Peyer's patch (tissue), 4 donors: Measurements from ENCODE around the gene PIMREG. TPM values are rescaled to one million over a fixed set of nuclear protein-coding genes. Genes with fewer than 3 reads are reported as not detected.

ENCODE experiments used
- DNase-seq, 3 donors: peaks; one replicate each; pipeline ENCODE4 v3.0.0-alpha.2; 2017 to 2019
- H3K27ac ChIP-seq, 4 donors: fragments of 200-600 bp; sonication (generic); one replicate each; pipeline ENCODE4 v1.5.1; 2016 to 2019
- H3K27me3 ChIP-seq, 2 donors: fragments of 200-600 bp; sonication (generic); one replicate each; pipeline ENCODE4 v1.5.1; 2019
- H3K36me3 ChIP-seq, 3 donors: fragments of 200-600 bp; sonication (generic); one replicate each; pipeline ENCODE4 v1.5.1; 2016 to 2019
- H3K4me1 ChIP-seq, 4 donors: fragments of 200-600 bp; sonication (generic); one replicate each; pipeline ENCODE4 v1.5.1; 2016 to 2019
- H3K4me3 ChIP-seq, 4 donors: fragments of 200-600 bp; sonication (generic); 1 replicate in 3 of 4; 2 replicates in 1 of 4; pipeline ENCODE4 v1.5.1; 2016 to 2019; ENCODE audit warnings: mild to moderate bottlenecking in 1 of 4
- H3K9me3 ChIP-seq, 4 donors: fragments of 200-600 bp; sonication (generic); one replicate each; pipeline ENCODE4 v1.5.1; 2016 to 2019; ENCODE audit warnings: mild to moderate bottlenecking in 1 of 4
- POLR2A ChIP-seq, 2 donors: fragments of 450-650 bp; IDR thresholded peaks; one replicate each; pipeline ENCODE4 v1.5.1; 2017; ENCODE audit warnings: antibody characterized with exemption in 2 of 2, mild to moderate bottlenecking in 2 of 2, moderate library complexity in 2 of 2
- total RNA-seq, 4 donors: library from RNA; depleted of rRNA; stranded (reverse); fragments of >200 nt; gene quantifications; one replicate each; pipeline ENCODE4 v1.1.0, GENCODE V29; 2016
- TF ChIP-seq, protein P1 (sequence below), 6 experiments: fragments of 450-650 bp in 4 of 6; fragments of 200-600 bp in 2 of 6; sonication (generic) in 1 of 6; IDR thresholded peaks; one replicate each; pipeline ENCODE4 v1.5.1; 2017 to 2019; ENCODE audit warnings: antibody characterized with exemption in 6 of 6, mild to moderate bottlenecking in 3 of 6, moderate library complexity in 1 of 6

The PIMREG gene, protein sequence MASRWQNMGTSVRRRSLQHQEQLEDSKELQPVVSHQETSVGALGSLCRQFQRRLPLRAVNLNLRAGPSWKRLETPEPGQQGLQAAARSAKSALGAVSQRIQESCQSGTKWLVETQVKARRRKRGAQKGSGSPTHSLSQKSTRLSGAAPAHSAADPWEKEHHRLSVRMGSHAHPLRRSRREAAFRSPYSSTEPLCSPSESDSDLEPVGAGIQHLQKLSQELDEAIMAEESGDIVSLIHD
- 1 to 10 TPM in 3 of 4 donors, under 1 TPM in 1; 0.67 to 9.8 (median 7.2) TPM for total RNA-seq

DNA sequence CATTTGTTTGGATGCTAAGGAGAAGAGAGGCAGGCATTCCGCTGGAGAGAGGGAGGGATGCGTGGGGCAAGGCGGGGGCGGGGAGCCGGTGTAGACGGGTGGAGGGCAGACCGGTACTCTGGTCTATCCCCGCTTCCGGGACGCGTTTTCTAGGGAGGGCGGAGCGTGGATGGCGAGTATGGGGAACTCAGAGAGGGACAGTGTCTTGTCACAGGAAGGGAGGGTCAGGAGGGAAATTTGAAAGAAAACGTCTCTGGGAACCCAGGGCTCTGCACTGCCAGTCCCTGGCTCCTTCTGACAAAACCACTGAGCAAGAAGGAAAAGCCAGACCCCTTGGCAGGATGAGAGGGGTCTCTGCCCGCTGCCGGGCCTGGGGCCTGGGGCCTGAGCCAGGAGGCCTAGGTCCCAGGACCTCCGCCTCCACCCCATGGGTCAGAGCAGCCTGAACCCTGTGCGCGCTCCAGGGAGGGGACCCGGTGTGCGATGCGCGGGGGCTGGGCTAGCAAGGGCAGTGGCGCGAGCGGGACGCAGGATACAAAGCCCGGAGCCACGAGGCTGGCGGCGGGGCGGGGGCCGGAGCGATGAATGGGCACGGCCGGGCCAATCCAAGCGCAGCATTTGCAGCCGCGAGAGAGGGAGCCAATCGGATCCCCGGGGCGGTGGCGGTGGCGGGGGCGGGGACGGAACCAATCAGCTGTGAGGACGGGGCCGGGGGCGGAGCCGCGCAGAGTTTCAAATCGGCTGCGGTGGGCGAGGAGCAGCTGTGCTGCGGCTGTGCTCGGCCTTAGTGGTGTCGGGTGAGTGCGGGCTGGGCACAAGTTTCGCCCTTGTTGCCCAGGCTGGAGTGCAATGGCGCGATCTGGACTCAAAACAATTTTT is at the start of gene PIMREG:
TSS of gene PIMREG (plus strand) at position 764 of the 879 bp plus-strand sequence. CDS start 656 bp downstream, outside the sequence.
- Histone ChIP-seq H3K9me3 (no peaks in the 10 kb centered on the region), H3K27ac (peak within 1 kb of the TSS in 3 of 4 donors; percentile 25 to 51 (median 48)), H3K4me1 (peaks cover 0 to 16% (median 0%) of the 10 kb centered on the region in 4 donors), H3K4me3 (peak within 1 kb of the TSS; percentile 40 to 65 (median 59)), H3K27me3 (no peaks in the 10 kb centered on the region), H3K36me3 (no peaks in the 10 kb centered on the region)
- peak; percentile 89 to 96 (median 96) for DNase-seq
- TF ChIP-seq POLR2A (IDR thresholded peaks at IDR 0.05): no peak
- TF ChIP-seq, protein P1, sequence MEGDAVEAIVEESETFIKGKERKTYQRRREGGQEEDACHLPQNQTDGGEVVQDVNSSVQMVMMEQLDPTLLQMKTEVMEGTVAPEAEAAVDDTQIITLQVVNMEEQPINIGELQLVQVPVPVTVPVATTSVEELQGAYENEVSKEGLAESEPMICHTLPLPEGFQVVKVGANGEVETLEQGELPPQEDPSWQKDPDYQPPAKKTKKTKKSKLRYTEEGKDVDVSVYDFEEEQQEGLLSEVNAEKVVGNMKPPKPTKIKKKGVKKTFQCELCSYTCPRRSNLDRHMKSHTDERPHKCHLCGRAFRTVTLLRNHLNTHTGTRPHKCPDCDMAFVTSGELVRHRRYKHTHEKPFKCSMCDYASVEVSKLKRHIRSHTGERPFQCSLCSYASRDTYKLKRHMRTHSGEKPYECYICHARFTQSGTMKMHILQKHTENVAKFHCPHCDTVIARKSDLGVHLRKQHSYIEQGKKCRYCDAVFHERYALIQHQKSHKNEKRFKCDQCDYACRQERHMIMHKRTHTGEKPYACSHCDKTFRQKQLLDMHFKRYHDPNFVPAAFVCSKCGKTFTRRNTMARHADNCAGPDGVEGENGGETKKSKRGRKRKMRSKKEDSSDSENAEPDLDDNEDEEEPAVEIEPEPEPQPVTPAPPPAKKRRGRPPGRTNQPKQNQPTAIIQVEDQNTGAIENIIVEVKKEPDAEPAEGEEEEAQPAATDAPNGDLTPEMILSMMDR (IDR thresholded peaks at IDR 0.05): no peak

DNA sequence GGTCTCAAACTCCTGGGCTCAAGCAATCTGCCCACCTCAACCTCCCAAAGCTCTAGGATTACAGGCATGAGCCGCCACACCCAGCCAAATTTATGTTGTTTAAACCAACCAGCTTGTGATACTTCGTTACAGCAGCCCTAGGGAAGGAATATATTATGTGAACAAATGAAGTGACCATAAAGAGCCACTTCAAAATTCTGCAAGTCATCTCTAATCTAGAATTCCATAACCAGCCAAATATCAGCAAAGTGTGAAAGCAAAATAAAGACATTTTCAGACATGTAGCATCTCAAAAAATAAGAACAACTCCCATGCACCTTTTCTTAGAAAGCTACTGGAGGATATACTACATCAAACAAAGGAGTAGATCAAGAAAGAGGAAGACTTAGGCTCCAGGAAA is 45.3 kb upstream of the PIMREG start:
- Histone ChIP-seq H3K36me3 (no peaks in the 10 kb centered on the region), H3K4me1 (no peaks in the 10 kb centered on the region), H3K27ac (no peak overlapping the region), H3K27me3 (no peaks in the 10 kb centered on the region), H3K9me3 (no peaks in the 10 kb centered on the region), H3K4me3 (no peak overlapping the region)
- TF ChIP-seq, protein P1 (IDR thresholded peaks at IDR 0.05): no peak
- no peak for TF ChIP-seq POLR2A (IDR thresholded peaks at IDR 0.05)
- no peak for DNase-seq

DNA sequence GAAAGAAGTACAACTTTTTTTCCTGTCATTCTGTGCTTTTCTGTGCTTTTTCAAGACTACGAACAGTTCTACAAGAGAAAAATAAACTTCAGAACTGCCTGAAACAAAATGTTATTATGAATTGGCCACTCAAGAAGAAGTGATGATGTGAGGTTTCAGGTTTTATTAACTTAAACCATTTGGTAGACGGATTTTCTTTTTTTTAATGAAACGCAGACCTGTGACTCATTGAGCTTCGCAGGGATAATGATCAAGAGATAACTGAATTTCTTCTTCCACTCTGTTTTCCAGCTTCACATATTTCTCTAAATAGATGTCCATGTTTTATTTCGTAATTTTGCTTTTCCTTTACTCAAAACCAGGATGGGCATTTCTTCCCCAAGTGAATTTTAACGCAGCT is 42.0 kb upstream of the PIMREG start:
- TF ChIP-seq POLR2A (IDR thresholded peaks at IDR 0.05): no peak
- TF ChIP-seq, protein P1 (IDR thresholded peaks at IDR 0.05): no peak

DNA sequence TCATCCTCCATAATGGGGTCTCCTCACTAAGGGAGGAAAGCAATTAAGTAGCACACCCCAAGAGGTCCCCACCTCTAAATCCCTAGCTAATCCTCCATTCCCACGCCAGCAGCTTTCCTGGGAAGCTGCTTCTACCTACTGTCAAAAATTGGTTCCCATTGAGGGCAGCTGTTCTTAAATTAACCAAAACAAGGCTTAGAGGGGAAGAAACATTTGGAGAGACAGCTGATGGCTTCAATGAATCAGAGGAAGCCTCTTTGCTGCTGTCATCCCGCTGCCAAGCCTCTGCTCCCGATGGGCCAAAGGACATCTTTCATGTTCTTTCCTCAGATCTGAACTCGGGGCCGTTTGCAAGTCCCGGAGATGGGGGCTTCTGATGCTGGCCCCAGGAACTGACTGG is 36.0 kb upstream of the PIMREG start:
- Histone ChIP-seq H3K4me1 (no peaks in the 10 kb centered on the region), H3K27me3 (no peaks in the 10 kb centered on the region), H3K27ac (no peak overlapping the region), H3K4me3 (no peak overlapping the region), H3K36me3 (no peaks in the 10 kb centered on the region), H3K9me3 (no peaks in the 10 kb centered on the region)
- DNase-seq: no peak
- TF ChIP-seq POLR2A (IDR thresholded peaks at IDR 0.05): no peak
- TF ChIP-seq, protein P1 (IDR thresholded peaks at IDR 0.05): no peak

More for the DNA sequence above, 42.0 kb upstream of the PIMREG start:
- Histone ChIP-seq H3K27me3 (no peaks in the 10 kb centered on the region), H3K9me3 (no peaks in the 10 kb centered on the region), H3K4me1 (no peaks in the 10 kb centered on the region), H3K27ac (no peak overlapping the region), H3K36me3 (no peaks in the 10 kb centered on the region), H3K4me3 (no peak overlapping the region)
- no peak for DNase-seq

DNA sequence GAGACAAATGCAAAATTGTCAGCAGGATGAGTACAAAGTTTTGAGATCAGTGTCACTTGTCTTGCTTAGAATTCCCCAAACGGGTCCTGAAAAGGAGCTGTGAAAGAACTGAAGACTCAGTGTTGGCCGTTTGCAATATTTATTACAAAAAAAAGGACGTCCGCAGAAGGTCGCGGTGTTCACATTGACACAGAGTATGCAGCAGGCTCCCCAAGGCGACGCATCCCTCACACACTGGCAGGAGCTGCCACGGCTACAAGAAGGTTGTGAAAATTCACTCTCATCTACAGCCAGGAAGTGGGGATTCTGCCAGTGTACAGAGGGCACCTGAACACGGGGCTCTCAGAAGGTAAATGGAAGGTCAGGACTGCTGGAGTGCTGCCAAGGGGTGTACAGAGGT is 35.5 kb upstream of the PIMREG start:
- no peaks in the 10 kb centered on the region for H3K27me3 ChIP-seq
- TF ChIP-seq, protein P1 (IDR thresholded peaks at IDR 0.05): no peak
- no peak for TF ChIP-seq POLR2A (IDR thresholded peaks at IDR 0.05)
- H3K36me3 ChIP-seq: no peaks in the 10 kb centered on the region
- no peak overlapping the region for H3K27ac ChIP-seq
- H3K4me3 ChIP-seq: no peak overlapping the region
- no peaks in the 10 kb centered on the region for H3K4me1 ChIP-seq
- DNase-seq: no peak
- H3K9me3 ChIP-seq: no peaks in the 10 kb centered on the region
